GM12864 (cell line): Measurements from ENCODE around the gene C7orf57.

ENCODE experiments used
- DNase-seq: peaks from one replicate; pipeline ENCODE4 v3.0.0-alpha.2; 2011; ENCODE audit warnings: low read depth
- H3K4me3 ChIP-seq: 2 replicates; pipeline ENCODE4 v1.5.1; 2011; ENCODE audit warnings: mild to moderate bottlenecking, low read depth, low read length, control low read depth
- CTCF ChIP-seq: IDR thresholded peaks from 2 replicates; pipeline ENCODE4 v1.5.1; 2011; ENCODE audit warnings: low read depth, mild to moderate bottlenecking, moderate library complexity, low read length, control low read depth, inconsistent platforms; ENCODE audit errors: missing control alignments

Gene C7orf57

DNA sequence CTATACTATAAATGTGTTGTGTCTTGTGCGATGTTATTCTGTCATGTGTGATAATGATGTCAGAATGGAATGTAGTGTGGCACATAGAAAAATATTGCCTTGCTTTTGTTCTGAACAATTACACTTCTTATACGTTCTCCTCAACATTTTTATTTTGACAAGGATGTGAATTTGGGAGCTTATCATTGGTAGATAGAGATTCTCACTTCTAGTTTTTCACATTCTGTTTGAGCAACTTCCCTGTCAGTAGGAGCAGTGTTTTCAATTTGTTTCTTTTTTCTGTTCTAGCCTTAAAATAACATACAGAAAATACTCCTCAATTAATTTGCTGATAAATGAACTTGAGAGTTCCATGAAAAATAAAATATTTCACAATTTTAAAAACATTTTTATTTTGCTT lies 24.0 kb upstream of the C7orf57 start:
- DNase-seq, result no peak
- no peak for TF ChIP-seq CTCF
- H3K4me3 ChIP-seq, result no peak overlapping the region

DNA sequence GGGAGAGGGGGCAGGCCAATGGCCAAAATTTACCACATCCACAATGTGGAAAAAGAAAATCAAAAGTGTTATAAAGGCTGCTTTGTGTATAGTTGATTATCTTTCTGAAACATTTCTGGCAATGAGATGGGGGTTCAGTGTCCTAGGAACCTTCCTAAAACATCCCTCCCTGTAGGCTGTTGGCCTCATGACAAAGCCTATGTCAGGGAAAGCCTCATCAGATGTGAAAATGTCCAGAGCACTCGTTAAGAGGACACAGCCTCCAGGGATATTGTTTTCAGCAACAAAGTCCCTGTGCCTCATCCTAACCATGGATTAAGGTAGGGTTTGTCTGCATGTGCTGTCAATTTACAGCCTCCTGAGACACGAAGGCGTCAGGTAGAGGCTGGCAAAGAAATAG lies 23.4 kb upstream of the C7orf57 start:
- no peak for TF ChIP-seq CTCF
- no peak overlapping the region for H3K4me3 ChIP-seq
- DNase-seq, result no peak

DNA sequence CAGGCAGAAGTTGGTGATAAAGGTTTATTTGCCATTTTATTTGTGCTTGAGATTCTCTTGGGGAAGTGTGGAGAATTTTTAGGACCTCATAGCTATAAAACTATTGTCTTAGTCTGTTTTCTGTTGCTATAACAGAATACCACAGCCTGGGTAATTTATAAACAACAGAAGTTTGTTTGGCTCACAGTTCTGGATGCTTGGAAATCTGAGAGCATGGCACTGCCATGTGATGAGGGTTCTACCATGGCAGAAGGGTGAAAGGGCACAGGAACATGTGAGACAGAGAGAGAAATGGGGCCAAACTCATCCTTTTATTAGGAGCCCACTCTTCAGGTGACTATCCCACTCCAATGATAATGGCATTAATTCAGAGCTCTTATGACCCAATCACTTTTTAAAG lies 18.7 kb upstream of the C7orf57 start:
- no peak for TF ChIP-seq CTCF
- H3K4me3 ChIP-seq, result no peak overlapping the region
- DNase-seq, result no peak

DNA sequence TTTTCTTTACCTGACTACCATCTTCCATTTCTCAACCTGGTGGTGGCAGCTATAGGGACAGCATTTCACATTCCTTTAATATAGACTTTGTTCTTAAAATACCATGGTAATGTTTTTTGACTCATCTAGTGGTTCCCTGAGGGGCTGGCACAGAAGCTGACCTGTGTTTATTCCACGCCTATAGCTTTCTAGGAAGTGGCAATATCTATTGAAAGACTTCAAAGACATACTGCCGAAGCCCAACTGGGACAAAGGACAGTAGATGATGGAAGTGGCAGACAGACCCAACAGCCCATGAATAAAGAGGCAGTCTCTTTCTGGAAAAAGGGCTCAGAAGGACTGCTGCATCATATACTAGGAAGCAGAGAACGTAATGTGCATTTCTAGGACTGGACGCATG lies 17.7 kb upstream of the C7orf57 start:
- no peak overlapping the region for H3K4me3 ChIP-seq
- DNase-seq, result no peak
- no peak for TF ChIP-seq CTCF

- TF ChIP-seq CTCF, result no peak
- no peak for DNase-seq
Observed at GRCh38 chr7:48025624-48026023, 9.7 kb upstream of the C7orf57 start.

GRCh38 chr7:48028938-48029337 lies 6.4 kb upstream of the C7orf57 start, which contains the start of gene SUN3:
SUN3 (minus strand) TSS chr7:48029107; CDS start chr7:48028938, 169 bp downstream.
- no peak within 1 kb of the TSS for H3K4me3 ChIP-seq
- no peak for TF ChIP-seq CTCF
- DNase-seq, result no peak

More at GRCh38 chr7:48025624-48026023, 9.7 kb upstream of the C7orf57 start:
- no peak overlapping the region for H3K4me3 ChIP-seq

- no peak overlapping the region for H3K4me3 ChIP-seq
- TF ChIP-seq CTCF, result no peak
- DNase-seq, result no peak
Observed at GRCh38 chr7:48031111-48031510, 4.2 kb upstream of the C7orf57 start.
